ENCODE data around the gene ABCD1.

The ABCD1 gene

GRCh38 chrX:153776120-153776599, 51.5 kb downstream of the ABCD1 start:
- peak in 2 of 42 donors; percentile 3 for DNase-seq
- intact Hi-C loops (cut with DNase I): no loop called here

- intact Hi-C loops (cut with DNase I): no loop called here
- peak in 4 of 42 donors; percentile 1 to 5 (median 2) for DNase-seq
These were observed 52.0 kb downstream of the ABCD1 start for GRCh38 chrX:153776611-153777045.

- peak in 5 of 42 donors; percentile 1 to 13 (median 5) for DNase-seq
- intact Hi-C loops (cut with DNase I): no loop called here
These were observed 52.8 kb downstream of the ABCD1 start for GRCh38 chrX:153777261-153778090.

GRCh38 chrX:153778181-153778580, 53.5 kb downstream of the ABCD1 start:
- peak in 1 of 42 donors; percentile 5 for DNase-seq
- intact Hi-C loops (cut with DNase I): no loop called here

GRCh38 chrX:153778684-153779101, 54.0 kb downstream of the ABCD1 start:
- DNase-seq: no peak
- intact Hi-C loops (cut with DNase I): no loop called here

- no peak for DNase-seq
- intact Hi-C loops (cut with DNase I): no loop called here
These were observed 55.4 kb downstream of the ABCD1 start for GRCh38 chrX:153779891-153780677.

GRCh38 chrX:153780678-153781427, 56.2 kb downstream of the ABCD1 start, which contains the start of gene SRPK3:
TSS of gene SRPK3 (plus strand) at chrX:153781041. CDS start at chrX:153781087, 46 bp downstream.
- intact Hi-C loops (cut with DNase I): no loop called here
- no peak for DNase-seq

- intact Hi-C loops (cut with DNase I): no loop called here
- peak in 12 of 42 donors; percentile 23 to 66 (median 40) for DNase-seq
These were observed 56.9 kb downstream of the ABCD1 start for GRCh38 chrX:153781428-153782047.

GRCh38 chrX:153782313-153782712, 57.7 kb downstream of the ABCD1 start:
- intact Hi-C loops (cut with DNase I): no loop called here
- peak in 15 of 42 donors; percentile 17 to 74 (median 49) for DNase-seq

- intact Hi-C loops (cut with DNase I): no loop called here
- DNase-seq: no peak
These were observed 58.2 kb downstream of the ABCD1 start for GRCh38 chrX:153782871-153783270.

- intact Hi-C loops (cut with DNase I): no loop called here
- no peak for DNase-seq
These were observed 58.8 kb downstream of the ABCD1 start for GRCh38 chrX:153783378-153784013.

- intact Hi-C loops (cut with DNase I): no loop called here
- DNase-seq: no peak
These were observed 59.8 kb downstream of the ABCD1 start for GRCh38 chrX:153784325-153784967.

- DNase-seq: peak in 3 of 42 donors; percentile 25 to 51 (median 34)
- intact Hi-C loops (cut with DNase I): no loop called here
These were observed 62.0 kb downstream of the ABCD1 start for GRCh38 chrX:153786669-153787068.

GRCh38 chrX:153789654-153790053, 65.0 kb downstream of the ABCD1 start:
- intact Hi-C loops (cut with DNase I): no loop called here
- DNase-seq: no peak

GRCh38 chrX:153791104-153791852, 66.6 kb downstream of the ABCD1 start:
- intact Hi-C loops (cut with DNase I): no loop called here
- no peak for DNase-seq

GRCh38 chrX:153792368-153792767, 67.7 kb downstream of the ABCD1 start:
- no peak for DNase-seq
- intact Hi-C loops (cut with DNase I): no loop called here

- intact Hi-C loops (cut with DNase I): no loop called here
- DNase-seq: no peak
These were observed 68.6 kb downstream of the ABCD1 start for GRCh38 chrX:153793291-153793690.

Data from head of caudate nucleus (tissue), 42 donors.